Activated naive CD4-positive, alpha-beta T cell treated with anti-CD3 and anti-CD28 coated beads, Interleukin-2, amount 50 U/mL, for 72 hours (primary cell): ENCODE results near the gene KCNJ15. TPM values are rescaled to one million over a fixed set of nuclear protein-coding genes. Genes with fewer than 3 reads are reported as not detected.
"Not testable (repeated sequence)": the region's sequence is repeated elsewhere in the genome, so short reads cannot be mapped to it uniquely, and the experiment has no call there.

Experiments
- ATAC-seq, 2 donors: fragments of 150-1000 bp; cut with Tn5 transposase; 2 replicates each; pipeline ENCODE4 v1.10.0; 2021; ENCODE audit warnings: mild to moderate bottlenecking in 2 of 2, moderate library complexity in 2 of 2
- DNase-seq, 2 donors: peaks; one replicate each; pipeline ENCODE4 v3.0.0; 2021 to 2022; ENCODE audit warnings: low spot score in 2 of 2
- H3K27ac Mint-ChIP-seq, 2 donors: one replicate each; pipeline ENCODE4 v1.8.0; 2022; ENCODE audit warnings: mild to moderate bottlenecking in 2 of 2, mixed read lengths in 2 of 2
- H3K36me3 Mint-ChIP-seq, 2 donors: one replicate each; pipeline ENCODE4 v1.8.0; 2022; ENCODE audit warnings: mixed read lengths in 2 of 2
- H3K9me3 Mint-ChIP-seq, 2 donors: one replicate each; pipeline ENCODE4 v1.8.0; 2022; ENCODE audit warnings: mixed read lengths in 2 of 2
- total RNA-seq, 2 donors: library from RNA; stranded (reverse); gene quantifications; one replicate each; pipeline ENCODE4 v1.2.3, GENCODE V29; 2022

The KCNJ15 gene
- total RNA-seq, 2 donors from 2014 or later: 0.20 to 1.5 TPM

DNA sequence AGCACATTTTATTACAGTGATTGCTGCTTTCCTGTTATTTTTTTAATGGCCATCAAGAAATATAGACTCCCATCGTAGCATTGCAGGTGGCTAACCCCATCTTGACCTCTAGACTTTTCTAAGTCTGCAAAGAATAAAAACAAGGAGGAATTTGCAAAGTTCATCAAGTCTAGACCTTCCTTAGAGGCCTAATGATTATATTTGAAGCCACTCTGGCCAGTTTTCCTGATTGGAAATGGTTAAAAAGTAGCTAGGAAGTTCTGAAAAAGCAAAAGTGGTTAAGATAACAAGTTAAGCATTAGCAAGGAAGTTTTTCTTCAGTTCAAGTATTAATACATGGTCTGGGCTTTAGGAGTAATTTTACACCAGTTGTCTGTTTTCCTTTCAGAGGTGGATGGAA is 16.7 kb upstream of the KCNJ15 start:
- peaks cover 0 to 23% of the 10 kb centered on the region in 2 donors for H3K36me3 Mint-ChIP-seq
- H3K27ac Mint-ChIP-seq: no peak overlapping the region
- H3K9me3 Mint-ChIP-seq: peaks cover 1 to 16% of the 10 kb centered on the region in 2 donors
- no peak for ATAC-seq
- DNase-seq: no peak

DNA sequence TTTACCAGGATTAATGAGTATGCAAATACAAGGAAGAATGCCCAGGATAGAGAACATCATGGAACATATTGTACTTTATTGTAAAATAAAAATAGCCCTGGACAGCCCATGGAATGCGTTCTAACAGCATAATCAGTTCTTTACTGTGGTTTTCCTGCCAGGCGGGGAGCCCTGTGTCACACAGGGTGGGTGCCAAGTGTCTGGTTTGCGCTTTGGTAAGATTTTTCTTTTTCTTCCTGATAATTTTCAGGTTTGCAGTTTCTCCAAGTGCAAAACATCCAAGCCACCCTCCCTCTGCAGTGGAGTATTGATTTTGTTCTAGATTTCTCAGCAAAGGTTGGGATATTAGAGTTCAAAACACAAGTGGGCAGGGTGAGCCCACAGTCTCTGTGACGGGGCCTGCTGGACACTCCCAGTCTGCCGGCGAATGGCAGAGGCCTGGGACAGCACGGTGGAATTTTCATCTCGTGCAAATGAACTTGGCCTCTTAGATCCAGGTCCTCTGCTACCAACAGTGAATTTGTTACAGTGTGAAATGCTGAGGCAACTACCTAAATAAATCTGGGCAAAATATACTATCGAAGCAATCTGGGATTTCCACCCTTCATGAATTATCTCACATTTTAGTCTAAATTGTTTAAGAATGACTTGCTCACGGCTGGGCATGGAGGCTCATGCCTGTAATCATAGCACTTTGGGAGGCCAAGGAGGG is 15.6 kb upstream of the KCNJ15 start:
- no peak for ATAC-seq
- Mint-ChIP-seq H3K9me3 (peaks cover 6 to 20% of the 10 kb centered on the region in 2 donors), H3K36me3 (peaks cover 0 to 27% of the 10 kb centered on the region in 2 donors)

DNA sequence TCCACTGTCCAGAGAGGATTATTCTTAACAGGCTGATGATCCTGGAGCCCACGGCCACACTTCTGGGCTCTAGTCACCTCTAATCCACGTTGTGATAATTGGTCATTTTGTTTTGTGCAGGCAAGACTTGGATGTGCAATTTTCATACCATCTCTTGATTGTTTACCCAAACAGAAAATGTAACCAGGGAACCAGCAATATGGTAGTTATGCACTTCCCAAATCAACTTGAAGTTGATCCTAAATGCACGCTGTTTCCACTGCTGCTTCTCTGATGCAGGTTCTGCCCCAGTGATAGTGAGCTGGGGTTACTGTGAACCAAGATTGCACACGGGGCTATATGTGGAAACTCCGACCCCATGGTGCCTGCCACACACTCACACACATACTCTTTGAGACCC is 14.7 kb upstream of the KCNJ15 start:
- Mint-ChIP-seq H3K36me3 (peaks cover 3 to 25% of the 10 kb centered on the region in 2 donors), H3K9me3 (peaks cover 11 to 24% of the 10 kb centered on the region in 2 donors), H3K27ac (no peak overlapping the region)
- ATAC-seq (no peak), DNase-seq (no peak)

More for the DNA sequence above, 15.6 kb upstream of the KCNJ15 start:
- no peak overlapping the region for H3K27ac Mint-ChIP-seq
- no peak for DNase-seq

DNA sequence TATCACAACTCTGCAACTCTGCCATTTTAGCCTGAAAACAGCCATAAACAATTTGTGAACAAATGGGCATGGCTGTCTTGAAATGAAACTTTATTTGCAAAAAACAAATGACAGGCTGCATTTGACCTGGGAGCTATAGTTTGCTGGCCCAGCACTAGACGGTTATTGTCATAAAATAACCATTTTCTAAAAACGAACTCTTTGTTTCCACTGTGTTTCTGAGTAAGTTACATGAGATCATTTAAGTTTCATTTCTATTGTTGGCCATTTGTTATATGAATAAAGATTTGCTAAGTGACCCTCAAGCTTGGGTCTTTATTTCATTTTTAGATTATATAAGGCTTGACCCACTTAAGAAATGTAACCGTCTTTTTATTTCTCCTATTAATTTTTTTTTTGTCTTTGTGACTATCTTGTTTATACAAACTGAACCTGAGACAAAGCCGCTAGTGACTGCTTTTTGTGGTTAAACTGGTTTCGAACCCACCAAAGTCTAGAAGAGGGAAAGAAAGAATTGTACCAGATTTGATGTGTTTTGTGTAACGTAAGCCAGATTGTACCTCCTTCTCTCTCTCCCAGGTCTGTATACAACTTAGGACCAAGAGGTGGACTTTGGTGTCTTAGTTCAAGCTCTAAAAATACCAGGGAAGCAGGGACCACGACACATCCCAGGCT is 12.9 kb upstream of the KCNJ15 start:
- H3K36me3 Mint-ChIP-seq: peaks cover 6 to 17% of the 10 kb centered on the region in 2 donors
- peak in 1 of 2 donors; percentile 36 for DNase-seq
- ATAC-seq: peak; percentile 26 to 71
- H3K9me3 Mint-ChIP-seq: peaks cover 14 to 16% of the 10 kb centered on the region in 2 donors
- H3K27ac Mint-ChIP-seq: peak overlapping the region; percentile 90 to 93

DNA sequence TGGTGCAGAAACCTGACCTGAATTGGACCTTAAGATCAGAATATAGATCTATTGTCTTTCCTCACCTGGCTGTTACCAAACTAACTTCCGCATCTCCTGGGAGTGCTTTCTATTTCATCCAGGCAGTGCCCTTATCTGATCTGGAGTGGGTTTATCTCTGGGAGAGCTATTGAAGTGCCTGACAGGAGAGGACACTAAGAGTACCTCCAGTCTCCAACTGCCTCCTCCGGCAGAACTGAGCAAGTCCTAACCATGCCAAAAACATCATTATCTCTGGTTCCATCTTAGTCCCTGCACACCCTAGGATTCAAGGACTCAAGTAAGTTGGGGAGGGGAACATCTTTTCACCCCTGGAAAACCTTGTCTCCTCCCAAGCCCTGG is 12.4 kb upstream of the KCNJ15 start:
- peak; percentile 9 to 23 for ATAC-seq
- DNase-seq: no peak
- H3K9me3 Mint-ChIP-seq: peaks cover 14 to 16% of the 10 kb centered on the region in 2 donors
- peak overlapping the region; percentile 90 to 93 for H3K27ac Mint-ChIP-seq
- peaks cover 6 to 17% of the 10 kb centered on the region in 2 donors for H3K36me3 Mint-ChIP-seq

DNA sequence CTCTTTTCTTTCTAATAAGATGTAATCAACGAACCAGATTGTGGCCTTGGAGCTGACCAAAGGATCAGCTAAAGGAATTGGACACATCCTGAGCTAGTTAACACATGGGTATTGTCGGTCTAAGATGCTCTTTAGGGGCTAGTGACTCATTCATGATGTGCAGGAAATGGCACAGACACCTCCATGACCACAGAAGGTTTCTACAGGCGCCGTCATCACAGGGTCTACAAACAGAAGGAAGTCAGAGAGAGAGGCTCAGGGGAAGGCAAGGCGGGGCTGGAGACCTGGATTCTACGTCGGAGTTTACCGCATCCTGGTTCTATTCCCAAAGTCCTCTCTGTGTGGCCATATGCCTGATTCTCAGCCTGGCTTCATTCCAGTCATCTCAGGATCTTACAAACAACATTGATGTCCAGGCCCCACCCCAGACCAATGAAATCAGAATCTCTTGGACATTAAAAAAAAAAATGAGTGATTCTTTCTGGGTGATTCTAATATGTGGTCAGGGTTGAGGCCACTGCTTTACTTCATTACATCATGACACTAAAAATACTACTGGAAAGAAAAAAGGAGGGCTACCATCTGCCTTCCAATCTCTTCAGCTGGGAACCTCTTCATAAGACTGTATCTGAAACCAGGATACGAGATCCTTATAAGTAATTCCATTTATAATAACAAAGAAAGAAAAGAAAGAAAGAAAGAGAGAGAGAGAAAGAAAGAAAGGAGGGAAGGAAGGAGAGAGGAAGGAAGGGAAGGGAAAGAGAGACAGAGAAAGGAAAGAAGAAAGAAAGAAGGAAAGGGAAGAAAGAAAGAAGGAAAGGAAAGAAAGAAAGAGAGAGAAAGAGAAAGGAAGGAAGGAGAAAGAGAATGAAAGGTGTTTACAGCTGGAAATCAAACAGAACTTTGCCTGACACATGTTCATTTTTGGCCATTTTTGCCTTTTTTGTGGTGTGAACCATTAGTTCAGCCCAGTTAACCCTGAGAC is 11.6 kb upstream of the KCNJ15 start:
- DNase-seq (peak; percentile 64 to 82), ATAC-seq (peak; percentile 90 to 98)
- Mint-ChIP-seq H3K27ac (peak overlapping the region; percentile 90 to 93), H3K36me3 (peaks cover 6 to 17% of the 10 kb centered on the region in 2 donors), H3K9me3 (peaks cover 15 to 16% of the 10 kb centered on the region in 2 donors)

DNA sequence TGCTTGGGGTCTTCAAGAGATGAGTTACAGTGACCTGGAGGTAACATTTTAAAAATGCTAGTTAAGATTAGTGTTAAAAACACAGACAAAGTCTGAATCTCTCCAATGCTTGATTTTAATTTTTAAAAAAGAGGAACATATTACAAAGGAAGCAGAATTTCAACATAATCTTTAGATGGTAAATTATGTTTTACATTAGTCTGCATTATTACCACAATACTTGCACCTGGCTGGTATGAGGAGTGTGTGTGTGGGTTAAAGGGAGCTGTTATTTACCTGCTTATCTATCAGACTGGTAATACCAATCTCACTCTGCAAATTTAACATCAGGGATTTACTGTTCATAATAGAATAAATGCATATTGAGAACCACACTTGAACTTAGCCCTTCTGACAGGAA is 10.3 kb upstream of the KCNJ15 start:
- DNase-seq (no peak), ATAC-seq (no peak)
- Mint-ChIP-seq H3K27ac (no peak overlapping the region), H3K9me3 (peaks cover 16 to 22% of the 10 kb centered on the region in 2 donors), H3K36me3 (peaks cover 6 to 20% of the 10 kb centered on the region in 2 donors)

DNA sequence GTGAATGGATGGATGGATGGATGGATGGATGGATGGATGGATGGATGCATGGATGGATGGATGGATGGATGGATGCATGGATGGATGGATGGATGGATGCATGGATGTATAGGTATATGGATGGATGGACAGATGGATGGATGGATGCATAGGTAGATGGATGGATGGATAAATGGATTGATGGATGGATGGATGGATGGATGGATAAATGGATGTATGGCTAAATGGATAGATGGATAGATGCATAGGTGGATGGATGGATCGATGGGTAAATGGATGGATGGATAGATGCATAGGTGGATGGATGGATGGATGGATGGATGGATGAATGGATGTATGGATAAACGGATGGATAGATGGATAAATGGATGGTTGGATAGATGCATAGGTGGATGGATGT is 9.7 kb upstream of the KCNJ15 start:
- H3K27ac Mint-ChIP-seq, DNase-seq, ATAC-seq: not testable (repeated sequence)
- Mint-ChIP-seq H3K9me3 (peaks cover 16 to 28% of the 10 kb centered on the region in 2 donors), H3K36me3 (peaks cover 6 to 20% of the 10 kb centered on the region in 2 donors)

DNA sequence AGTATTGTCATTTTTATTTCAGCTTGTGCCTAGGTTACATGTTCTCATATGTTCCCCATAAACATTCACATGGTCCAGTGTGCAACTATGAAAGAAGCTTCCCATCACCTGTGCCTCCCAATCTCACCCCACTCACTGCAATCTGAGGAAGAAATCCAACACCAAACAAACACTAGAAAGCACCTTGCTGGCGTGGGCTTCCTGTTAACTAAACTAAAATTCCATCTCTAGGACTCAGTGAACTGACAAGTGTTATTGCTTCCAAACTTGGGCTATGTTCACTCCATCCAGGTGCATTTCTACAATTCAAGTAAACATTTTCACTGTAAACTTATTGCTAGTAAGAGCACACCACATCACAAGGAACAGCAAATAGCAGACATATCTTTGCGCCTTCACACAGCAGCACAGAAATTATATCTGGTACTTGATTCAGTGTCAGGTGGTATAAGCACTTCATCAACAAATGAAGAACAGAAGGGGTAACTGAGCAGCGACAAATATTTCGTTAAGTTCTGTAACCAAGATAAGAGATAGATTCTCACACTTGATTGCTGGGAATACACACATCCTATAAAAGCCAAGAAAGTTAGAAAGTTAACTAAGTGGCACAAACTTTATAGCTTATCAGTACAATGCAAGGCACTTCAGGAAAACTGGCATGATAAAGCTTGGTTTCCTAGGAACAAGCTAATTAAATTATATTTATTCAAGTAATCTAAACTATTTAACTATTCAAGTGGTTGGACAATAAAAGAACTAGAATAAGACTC is 8.9 kb upstream of the KCNJ15 start:
- ATAC-seq (no peak), DNase-seq (no peak)
- H3K36me3 Mint-ChIP-seq: peaks cover 6 to 17% of the 10 kb centered on the region in 2 donors
- peaks cover 16 to 29% of the 10 kb centered on the region in 2 donors for H3K9me3 Mint-ChIP-seq
- H3K27ac Mint-ChIP-seq: no peak overlapping the region

DNA sequence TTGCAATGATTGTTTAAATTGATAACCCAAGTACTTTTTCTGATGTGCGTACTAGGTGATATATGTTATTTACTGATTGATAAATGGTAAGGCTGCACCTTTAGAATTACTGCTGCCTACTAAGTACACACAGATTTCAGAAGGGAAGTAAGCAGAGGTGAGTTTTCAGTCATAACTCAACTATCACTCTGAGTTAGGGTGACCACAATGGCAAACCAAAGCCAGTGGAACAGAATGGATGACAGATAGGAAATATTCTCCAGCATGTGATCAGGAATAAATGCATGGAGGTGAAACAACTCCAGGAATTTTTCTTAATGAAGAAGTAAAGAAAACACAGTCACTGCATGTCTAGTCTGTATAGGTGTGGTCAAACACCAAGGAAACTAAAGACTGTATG is 7.5 kb upstream of the KCNJ15 start:
- peak; percentile 35 to 74 for ATAC-seq

DNA sequence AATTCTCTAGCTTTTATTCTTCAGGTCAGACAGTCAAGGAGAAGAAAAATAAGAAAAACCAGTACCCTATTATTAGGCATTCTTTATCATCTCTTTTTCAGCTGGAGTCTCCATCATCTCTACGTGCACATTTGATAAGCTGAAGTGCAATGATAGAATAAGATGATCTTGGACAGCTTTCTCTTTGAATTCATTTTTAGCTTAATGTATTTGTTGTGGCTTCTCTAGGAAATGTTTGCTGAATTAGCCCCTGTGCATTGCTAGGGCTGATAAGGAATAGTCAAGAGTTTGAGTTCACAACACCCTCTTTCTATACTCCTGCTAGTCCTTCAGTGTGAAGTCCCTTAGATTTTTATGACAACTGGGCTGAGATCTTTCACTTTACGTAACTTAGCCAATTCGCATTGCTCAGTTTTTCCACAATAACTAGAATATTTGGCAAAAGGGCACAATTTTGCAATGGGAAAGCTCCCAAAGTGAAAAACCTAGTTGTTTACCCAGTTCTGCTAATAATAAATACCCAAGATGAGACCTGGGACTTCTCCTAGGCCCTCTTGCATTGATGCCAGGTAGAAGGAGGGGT is 7.0 kb upstream of the KCNJ15 start:
- H3K9me3 Mint-ChIP-seq: peaks cover 16 to 29% of the 10 kb centered on the region in 2 donors
- DNase-seq (no peak), ATAC-seq (no peak)
- no peak overlapping the region for H3K27ac Mint-ChIP-seq
- H3K36me3 Mint-ChIP-seq: peaks cover 6 to 17% of the 10 kb centered on the region in 2 donors

More for the DNA sequence above, 7.5 kb upstream of the KCNJ15 start:
- Mint-ChIP-seq H3K27ac (peak overlapping the region in 1 of 2 donors; percentile 26), H3K36me3 (peaks cover 6 to 17% of the 10 kb centered on the region in 2 donors), H3K9me3 (peaks cover 16 to 29% of the 10 kb centered on the region in 2 donors)
- DNase-seq: peak in 1 of 2 donors; percentile 28

DNA sequence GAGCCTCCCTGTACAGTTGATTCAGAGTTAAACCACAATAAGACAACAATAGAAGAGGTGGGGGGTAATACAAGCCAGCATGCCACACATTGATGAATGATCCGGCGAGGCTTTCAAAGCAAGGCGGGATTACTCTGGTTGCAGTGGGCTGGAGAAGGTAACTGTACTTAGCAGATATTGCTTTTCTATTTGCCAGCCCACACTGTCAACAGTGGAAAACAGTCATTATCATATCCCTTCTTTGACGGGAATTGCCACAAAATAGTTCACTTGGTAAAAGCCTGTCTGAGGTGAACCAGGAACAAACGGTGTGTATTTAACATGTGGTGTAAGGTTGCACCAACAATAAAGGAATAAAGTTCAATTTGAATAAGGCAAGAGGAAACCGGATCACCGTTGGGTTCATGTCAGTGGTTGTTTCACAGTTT is 5.8 kb upstream of the KCNJ15 start:
- H3K36me3 Mint-ChIP-seq: peaks cover 6 to 12% of the 10 kb centered on the region in 2 donors
- H3K9me3 Mint-ChIP-seq: peaks cover 10 to 25% of the 10 kb centered on the region in 2 donors
- H3K27ac Mint-ChIP-seq: no peak overlapping the region
- no peak for ATAC-seq
- DNase-seq: no peak

DNA sequence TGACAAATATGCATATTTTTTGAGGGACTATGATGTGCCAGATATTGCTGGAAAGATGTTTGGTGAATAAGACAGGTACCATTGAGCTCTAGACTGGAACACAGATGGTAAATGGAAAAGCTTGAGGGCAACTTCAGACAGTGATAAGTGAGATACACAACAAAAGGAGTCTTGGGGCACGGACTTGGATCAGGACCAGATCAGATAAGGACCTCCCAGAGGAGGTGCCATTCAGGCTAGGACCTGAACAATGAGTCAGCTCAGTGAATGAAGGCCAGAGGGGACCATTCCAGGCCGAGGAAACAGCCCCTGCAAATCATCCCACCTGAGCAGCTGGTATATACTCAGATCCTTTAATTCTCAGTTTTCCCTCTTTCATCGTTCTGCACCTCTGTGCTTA is 1.8 kb upstream of the KCNJ15 start:
- no peak for ATAC-seq

DNA sequence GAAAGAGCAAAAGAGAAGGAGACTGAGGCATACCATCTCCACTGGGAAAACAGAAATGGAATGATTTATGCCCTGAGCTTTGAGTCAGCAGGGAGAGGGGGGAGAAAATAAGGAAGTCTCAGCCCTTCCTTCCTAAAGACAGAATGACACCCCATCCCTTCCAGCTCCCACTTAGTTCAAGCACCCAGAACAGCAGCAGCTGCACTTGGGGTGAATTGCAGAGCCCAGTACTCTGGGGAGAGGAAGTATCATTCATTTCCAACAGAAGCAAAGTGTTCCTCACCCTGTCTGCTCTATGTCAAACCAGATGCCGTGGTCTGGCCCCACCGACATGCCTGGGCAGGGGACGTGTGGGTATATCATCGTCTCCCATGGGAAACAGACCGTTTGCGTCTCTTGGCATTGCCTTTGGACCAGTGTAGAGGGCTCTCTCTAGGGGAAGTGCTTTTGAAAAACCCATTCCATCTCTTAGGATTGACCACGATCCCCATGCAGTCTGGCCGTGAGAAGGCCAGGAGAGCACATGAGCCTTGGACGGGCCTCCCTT is 1.1 kb upstream of the KCNJ15 start:
- DNase-seq: no peak
- Mint-ChIP-seq H3K36me3 (peaks cover 0 to 12% of the 10 kb centered on the region in 2 donors), H3K9me3 (peaks cover 0 to 11% of the 10 kb centered on the region in 2 donors), H3K27ac (no peak overlapping the region)
- no peak for ATAC-seq

More for the DNA sequence above, 1.8 kb upstream of the KCNJ15 start:
- peaks cover 0 to 12% of the 10 kb centered on the region in 2 donors for H3K36me3 Mint-ChIP-seq
- no peak overlapping the region for H3K27ac Mint-ChIP-seq
- DNase-seq: no peak
- H3K9me3 Mint-ChIP-seq: peaks cover 0 to 15% of the 10 kb centered on the region in 2 donors

DNA sequence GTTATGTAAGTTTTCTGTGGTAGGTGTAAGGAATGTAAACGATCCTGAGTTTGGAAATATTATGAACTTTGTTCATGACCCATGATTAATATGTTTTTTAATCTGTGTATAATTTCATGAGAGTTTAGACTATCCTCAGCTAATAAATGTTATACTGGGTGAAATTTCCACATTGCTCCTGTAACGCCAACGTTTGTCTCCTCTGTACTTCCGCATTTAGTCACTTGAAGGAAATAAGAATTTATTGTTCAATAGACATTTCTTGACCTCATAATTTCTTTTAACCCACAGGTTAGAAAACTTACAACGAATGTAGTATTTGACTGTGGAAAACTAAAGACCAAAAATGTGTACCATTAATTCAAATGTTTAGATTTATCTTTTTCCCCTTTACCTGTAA is 876 bp downstream of the KCNJ15 start:
- ATAC-seq (no peak), DNase-seq (no peak)
- no peak overlapping the region for H3K27ac Mint-ChIP-seq
- no peaks in the 10 kb centered on the region for H3K9me3 Mint-ChIP-seq
- no peaks in the 10 kb centered on the region for H3K36me3 Mint-ChIP-seq
